Neural progenitor cell (in vitro differentiated cells): ENCODE data around the gene PVALEF. TPM values are rescaled to one million over a fixed set of nuclear protein-coding genes. Genes with fewer than 3 reads are reported as not detected.

Source experiments
- DNase-seq: peaks from one replicate; pipeline ENCODE4 v3.0.0-alpha.2; 2016; ENCODE audit warnings: low spot score
- H2AFZ ChIP-seq: fragments of 200-600 bp; sonication (generic); replicated peaks from 2 replicates; pipeline ENCODE4 v1.6.1; 2016; ENCODE audit warnings: antibody characterized with exemption
- H3F3A ChIP-seq: fragments of 200-600 bp; sonication (generic); 2 replicates; pipeline ENCODE4 v1.6.1; 2016; ENCODE audit warnings: antibody characterized with exemption, low read depth
- H3K27ac ChIP-seq: fragments of 200-600 bp; sonication (generic); 2 replicates; pipeline ENCODE4 v1.5.1; 2016; ENCODE audit warnings: mild to moderate bottlenecking
- H3K27me3 ChIP-seq: fragments of 200-600 bp; sonication (generic); 2 replicates; pipeline ENCODE4 v1.6.1; 2016; ENCODE audit warnings: mild to moderate bottlenecking, moderate library complexity
- H3K36me3 ChIP-seq: fragments of 200-600 bp; sonication (generic); 2 replicates; pipeline ENCODE4 v1.5.1; 2016
- H3K4me1 ChIP-seq: fragments of 200-600 bp; sonication (generic); 2 replicates; pipeline ENCODE4 v1.6.1; 2016; ENCODE audit warnings: mixed run types
- H3K4me2 ChIP-seq: fragments of 200-600 bp; sonication (generic); 2 replicates; pipeline ENCODE4 v1.6.1; 2016
- H3K4me3 ChIP-seq: fragments of 200-600 bp; sonication (generic); 2 replicates; pipeline ENCODE4 v1.5.1; 2016
- H3K79me2 ChIP-seq: fragments of 200-600 bp; sonication (generic); 2 replicates; pipeline ENCODE4 v1.6.1; 2016; ENCODE audit warnings: low read depth
- H3K9ac ChIP-seq: fragments of 200-600 bp; sonication (generic); 2 replicates; pipeline ENCODE4 v1.6.1; 2016
- H3K9me3 ChIP-seq: fragments of 200-600 bp; sonication (generic); 2 replicates; pipeline ENCODE4 v1.5.1; 2016; ENCODE audit warnings: low read depth
- H4K20me1 ChIP-seq: fragments of 200-600 bp; sonication (generic); 2 replicates; pipeline ENCODE4 v1.6.1; 2016; ENCODE audit warnings: low read depth
- H3K27ac Mint-ChIP-seq: 3 replicates; pipeline ENCODE4 v1.8.0; 2021; ENCODE audit warnings: mixed read lengths
- H3K27me3 Mint-ChIP-seq: 2 replicates; pipeline ENCODE4 v1.8.0; 2022; ENCODE audit warnings: low read depth, mild to moderate bottlenecking, inconsistent platforms, moderate library complexity, mixed read lengths; ENCODE audit not compliant: insufficient read depth
- H3K36me3 Mint-ChIP-seq: 3 replicates; pipeline ENCODE4 v1.8.0; 2021; ENCODE audit warnings: mixed read lengths
- H3K4me1 Mint-ChIP-seq: 3 replicates; pipeline ENCODE4 v1.8.0; 2021; ENCODE audit warnings: mixed read lengths
- H3K4me3 Mint-ChIP-seq: 3 replicates; pipeline ENCODE4 v1.8.0; 2021; ENCODE audit warnings: mild to moderate bottlenecking, moderate library complexity, mixed read lengths
- H3K9me3 Mint-ChIP-seq: 3 replicates; pipeline ENCODE4 v1.8.0; 2020; ENCODE audit warnings: mixed read lengths
- EZH2 ChIP-seq: fragments of 200-600 bp; sonication (generic); IDR thresholded peaks from 2 replicates; pipeline ENCODE4 v1.6.1; 2017; ENCODE audit warnings: antibody characterized with exemption, mild to moderate bottlenecking, moderate library complexity
- EZH2phosphoT487 ChIP-seq: fragments of 200-600 bp; sonication (generic); IDR thresholded peaks from 2 replicates; pipeline ENCODE4 v1.6.1; 2017; ENCODE audit warnings: antibody characterized with exemption
- total RNA-seq: library from RNA; depleted of rRNA; stranded (reverse); fragments of >200 nt; gene quantifications from 2 replicates; pipeline ENCODE4 v1.2.3, GENCODE V29; 2015; ENCODE audit warnings: low replicate concordance
- TF ChIP-seq, protein P1 (sequence below): fragments of 200-600 bp; sonication (generic); IDR thresholded peaks from 2 replicates; pipeline ENCODE4 v1.5.1; 2017; ENCODE audit warnings: antibody characterized with exemption, mild to moderate bottlenecking

Gene PVALEF
- total RNA-seq, 1 donor from 2014 or later, result not detected

DNA sequence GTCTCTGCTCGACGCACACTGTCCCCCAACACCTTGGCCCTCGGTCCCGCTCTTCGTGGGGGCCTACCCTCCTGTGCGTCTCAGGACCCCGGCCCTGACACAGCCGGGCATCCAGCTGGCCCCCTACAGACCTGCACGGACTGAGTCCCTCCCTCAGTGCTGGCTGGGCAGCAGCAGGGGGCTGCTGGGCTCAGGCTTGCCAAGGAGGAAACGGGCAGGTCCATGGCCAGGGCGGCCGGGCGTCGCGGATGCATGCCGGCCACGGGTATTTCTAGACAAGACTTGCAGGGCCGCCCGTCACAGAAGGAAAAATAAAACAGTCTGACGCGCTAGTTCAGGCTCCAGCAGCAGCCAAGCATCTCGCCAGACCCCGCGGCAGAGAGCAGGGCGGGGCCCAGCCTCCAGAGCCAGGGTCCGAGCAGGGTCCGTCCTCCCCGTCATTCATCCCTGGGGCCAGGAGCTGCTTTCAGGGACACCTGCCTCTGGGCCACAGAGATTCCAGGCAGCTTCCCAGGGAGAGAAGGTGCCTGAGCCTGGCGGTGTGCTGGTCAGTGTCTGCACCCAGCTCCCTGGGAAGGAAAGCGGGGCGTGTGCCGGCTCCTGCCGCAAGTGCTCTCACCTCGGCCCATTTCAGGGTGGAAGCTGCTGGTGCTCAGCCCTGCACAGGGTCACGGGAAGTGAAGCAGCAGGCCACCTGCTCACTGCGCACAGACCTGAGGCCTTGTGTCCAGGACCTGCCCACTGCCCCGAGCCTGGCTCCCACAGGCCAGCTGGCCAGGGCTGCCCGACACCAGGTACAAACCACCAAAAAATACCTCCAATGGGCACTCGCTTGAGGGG lies 7.2 kb upstream of the PVALEF start:
- Mint-ChIP-seq H3K9me3 (no peaks in the 10 kb centered on the region), H3K27ac (no peak overlapping the region), H3K4me1 (peaks cover 4% of the 10 kb centered on the region), H3K27me3 (no peaks in the 10 kb centered on the region), H3K36me3 (peaks cover 3% of the 10 kb centered on the region), H3K4me3 (no peak overlapping the region)
- H3K36me3 ChIP-seq, result no peaks in the 10 kb centered on the region
- no peaks in the 10 kb centered on the region for H3K4me1 ChIP-seq
- H3K27me3 ChIP-seq, result no peaks in the 10 kb centered on the region
- H3K27ac ChIP-seq, result no peak overlapping the region
- H4K20me1 ChIP-seq, result no peaks in the 10 kb centered on the region
- no peaks in the 10 kb centered on the region for H3K79me2 ChIP-seq
- H2AFZ ChIP-seq, result no peak overlapping the region
- no peaks in the 10 kb centered on the region for H3F3A ChIP-seq
- H3K4me3 ChIP-seq, result no peak overlapping the region
- DNase-seq, result no peak
- H3K4me2 ChIP-seq, result no peak overlapping the region
- TF ChIP-seq EZH2 (no peak), EZH2phosphoT487 (no peak)
- TF ChIP-seq, protein P1, sequence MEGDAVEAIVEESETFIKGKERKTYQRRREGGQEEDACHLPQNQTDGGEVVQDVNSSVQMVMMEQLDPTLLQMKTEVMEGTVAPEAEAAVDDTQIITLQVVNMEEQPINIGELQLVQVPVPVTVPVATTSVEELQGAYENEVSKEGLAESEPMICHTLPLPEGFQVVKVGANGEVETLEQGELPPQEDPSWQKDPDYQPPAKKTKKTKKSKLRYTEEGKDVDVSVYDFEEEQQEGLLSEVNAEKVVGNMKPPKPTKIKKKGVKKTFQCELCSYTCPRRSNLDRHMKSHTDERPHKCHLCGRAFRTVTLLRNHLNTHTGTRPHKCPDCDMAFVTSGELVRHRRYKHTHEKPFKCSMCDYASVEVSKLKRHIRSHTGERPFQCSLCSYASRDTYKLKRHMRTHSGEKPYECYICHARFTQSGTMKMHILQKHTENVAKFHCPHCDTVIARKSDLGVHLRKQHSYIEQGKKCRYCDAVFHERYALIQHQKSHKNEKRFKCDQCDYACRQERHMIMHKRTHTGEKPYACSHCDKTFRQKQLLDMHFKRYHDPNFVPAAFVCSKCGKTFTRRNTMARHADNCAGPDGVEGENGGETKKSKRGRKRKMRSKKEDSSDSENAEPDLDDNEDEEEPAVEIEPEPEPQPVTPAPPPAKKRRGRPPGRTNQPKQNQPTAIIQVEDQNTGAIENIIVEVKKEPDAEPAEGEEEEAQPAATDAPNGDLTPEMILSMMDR, result no peak
- H3K9ac ChIP-seq, result no peak overlapping the region
- no peaks in the 10 kb centered on the region for H3K9me3 ChIP-seq

DNA sequence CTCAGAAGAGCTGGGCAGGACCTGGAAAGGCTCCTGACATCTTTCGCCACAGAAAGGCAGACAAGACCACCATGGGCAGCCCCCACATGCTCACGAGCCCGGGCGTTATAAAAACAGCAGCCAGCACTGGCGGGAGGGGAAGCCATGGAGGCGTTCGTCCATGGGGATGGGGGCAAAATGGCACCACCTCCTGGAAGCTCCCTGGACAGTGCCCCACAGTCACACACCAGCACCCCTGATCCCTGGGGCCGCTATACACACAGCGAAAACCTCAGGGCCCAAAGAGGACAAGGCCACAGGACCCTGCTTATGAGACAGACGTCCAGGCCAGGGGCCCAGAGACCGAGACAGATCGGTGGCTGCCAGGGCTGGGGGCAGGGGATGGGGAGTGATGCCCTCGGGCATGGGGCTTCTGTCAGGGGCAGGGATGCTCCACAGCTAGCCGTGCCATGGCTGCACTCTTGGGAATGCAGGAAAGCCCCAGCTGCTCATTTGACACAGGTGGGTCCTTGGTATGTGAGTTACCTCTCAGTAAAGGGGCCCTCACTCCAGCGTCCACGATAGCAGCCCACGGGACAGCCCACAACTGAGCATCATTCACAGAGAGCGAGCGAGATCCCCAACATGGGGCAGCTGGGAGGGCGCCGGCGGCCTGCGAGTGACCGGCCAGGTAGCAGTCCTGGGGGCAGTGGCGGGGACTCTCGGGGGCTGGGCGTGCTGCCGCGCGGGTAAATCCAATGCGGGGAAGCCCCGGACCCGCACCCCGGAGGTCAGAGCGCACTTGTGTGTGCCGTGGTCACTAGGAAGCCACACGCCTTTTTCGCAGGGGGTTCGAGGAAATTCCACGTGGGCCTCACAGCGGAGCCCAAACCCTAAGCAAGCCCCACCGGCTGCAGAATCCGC lies 6.4 kb upstream of the PVALEF start:
- Histone ChIP-seq H3F3A (no peaks in the 10 kb centered on the region), H3K4me3 (no peak overlapping the region), H3K4me2 (no peak overlapping the region), H2AFZ (no peak overlapping the region), H4K20me1 (no peaks in the 10 kb centered on the region), H3K9ac (no peak overlapping the region), H3K36me3 (no peaks in the 10 kb centered on the region), H3K27ac (no peak overlapping the region), H3K9me3 (no peaks in the 10 kb centered on the region), H3K79me2 (no peaks in the 10 kb centered on the region), H3K27me3 (no peaks in the 10 kb centered on the region), H3K4me1 (no peaks in the 10 kb centered on the region)
- no peak for TF ChIP-seq EZH2phosphoT487
- no peak for TF ChIP-seq EZH2
- TF ChIP-seq, protein P1, result no peak
- no peak for DNase-seq
- Mint-ChIP-seq H3K36me3 (peaks cover 1% of the 10 kb centered on the region), H3K4me3 (no peak overlapping the region), H3K27me3 (no peaks in the 10 kb centered on the region), H3K27ac (no peak overlapping the region), H3K4me1 (peaks cover 4% of the 10 kb centered on the region), H3K9me3 (no peaks in the 10 kb centered on the region)

DNA sequence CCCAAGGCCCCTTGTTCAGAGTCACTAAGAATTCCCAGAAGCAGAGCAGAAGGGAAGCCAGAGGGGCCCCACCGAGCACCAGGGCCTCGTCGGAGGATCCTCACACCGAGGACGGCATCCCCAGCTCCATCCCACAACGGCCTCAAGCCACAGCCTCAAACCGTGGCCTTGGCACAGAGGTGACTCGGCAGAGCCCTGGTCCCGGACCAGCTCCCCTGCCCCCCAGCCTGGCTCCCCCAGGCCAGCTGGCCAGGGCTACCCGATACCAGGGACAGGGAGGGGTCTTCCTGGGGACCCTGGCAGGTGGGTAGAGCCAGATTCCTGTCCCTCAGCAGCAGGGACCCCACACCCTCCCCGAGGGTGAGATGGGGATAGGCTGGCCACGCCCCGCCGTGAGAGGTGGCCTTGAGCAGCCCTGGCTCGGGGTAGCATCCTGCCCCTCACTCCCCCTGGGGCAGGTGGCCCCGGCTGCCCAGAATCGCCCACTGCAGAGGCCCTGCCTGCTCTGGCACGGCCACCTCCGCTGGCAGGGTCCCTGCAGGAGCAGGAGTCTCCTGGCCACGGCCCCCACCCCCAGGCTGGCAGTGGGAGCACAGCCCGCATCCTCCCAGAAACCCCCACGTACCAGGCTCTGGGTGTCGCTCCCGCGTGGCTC lies 5.6 kb upstream of the PVALEF start:
- H2AFZ ChIP-seq, result no peak overlapping the region
- H3K4me3 Mint-ChIP-seq, result no peak overlapping the region
- no peaks in the 10 kb centered on the region for H3K27me3 Mint-ChIP-seq
- no peak overlapping the region for H3K27ac Mint-ChIP-seq
- H3K9me3 Mint-ChIP-seq, result no peaks in the 10 kb centered on the region
- peaks cover 1% of the 10 kb centered on the region for H3K36me3 Mint-ChIP-seq
- H4K20me1 ChIP-seq, result no peaks in the 10 kb centered on the region
- H3K4me1 ChIP-seq, result peaks cover under 1% of the 10 kb centered on the region
- no peak overlapping the region for H3K4me2 ChIP-seq
- H3K27me3 ChIP-seq, result no peaks in the 10 kb centered on the region
- H3K79me2 ChIP-seq, result no peaks in the 10 kb centered on the region
- no peaks in the 10 kb centered on the region for H3K9me3 ChIP-seq
- H3K4me1 Mint-ChIP-seq, result peaks cover 6% of the 10 kb centered on the region
- TF ChIP-seq EZH2phosphoT487 (no peak), EZH2 (no peak)
- TF ChIP-seq, protein P1, result no peak
- DNase-seq, result no peak
- no peak overlapping the region for H3K9ac ChIP-seq
- H3K4me3 ChIP-seq, result no peak overlapping the region
- peaks cover 5% of the 10 kb centered on the region for H3F3A ChIP-seq
- no peak overlapping the region for H3K27ac ChIP-seq
- H3K36me3 ChIP-seq, result no peaks in the 10 kb centered on the region
